NCI-H748 (cell line): Measurements from ENCODE around the gene IL17D.
"Not testable (repeated sequence)": the region's sequence is repeated elsewhere in the genome, so short reads cannot be mapped to it uniquely, and the experiment has no call there.

Source experiments
- DNase-seq: peaks from one replicate; lab custom pipeline; 2025; ENCODE audit not compliant: unreplicated experiment; lab: John Stamatoyannopoulos, UW

Gene IL17D

GRCh38 chr13:20718958-20719566 is 15.6 kb downstream of the IL17D start:
- DNase-seq, result no peak

GRCh38 chr13:20719783-20720182 is 16.3 kb downstream of the IL17D start:
- no peak for DNase-seq

GRCh38 chr13:20720499-20720898 is 17.0 kb downstream of the IL17D start:
- no peak for DNase-seq

- DNase-seq, result no peak
Measured at GRCh38 chr13:20721058-20721453, 17.6 kb downstream of the IL17D start.

GRCh38 chr13:20721454-20722357 is 18.2 kb downstream of the IL17D start:
- peak; percentile 81 for DNase-seq

- DNase-seq, result no peak
Measured at GRCh38 chr13:20727856-20728255, 24.4 kb downstream of the IL17D start.

GRCh38 chr13:20728579-20729311 is 25.2 kb downstream of the IL17D start:
- no peak for DNase-seq

GRCh38 chr13:20729633-20730585 is 26.4 kb downstream of the IL17D start:
- no peak for DNase-seq

- DNase-seq, result no peak
Measured at GRCh38 chr13:20738616-20739015, 35.1 kb downstream of the IL17D start.

- no peak for DNase-seq
Measured at GRCh38 chr13:20740021-20740420, 36.5 kb downstream of the IL17D start.

- DNase-seq, result not testable (repeated sequence)
Measured at GRCh38 chr13:20743830-20744404, 40.4 kb downstream of the IL17D start.

GRCh38 chr13:20749377-20749776 is 45.9 kb downstream of the IL17D start:
- DNase-seq, result no peak

- DNase-seq, result no peak
Measured at GRCh38 chr13:20754009-20754408, 50.5 kb downstream of the IL17D start.

- DNase-seq, result no peak
Measured at GRCh38 chr13:20760872-20761271, 57.4 kb downstream of the IL17D start.

- no peak for DNase-seq
Measured at GRCh38 chr13:20767309-20767943, 63.9 kb downstream of the IL17D start.

GRCh38 chr13:20769091-20769490 is 65.6 kb downstream of the IL17D start:
- no peak for DNase-seq

- DNase-seq, result no peak
Measured at GRCh38 chr13:20769834-20770233, 66.3 kb downstream of the IL17D start.
